NCI-H460 (cell line): Measurements from ENCODE around the gene TUBB3. TPM values are rescaled to one million over a fixed set of nuclear protein-coding genes. Genes with fewer than 3 reads are reported as not detected.

ENCODE experiments used
- DNase-seq: peaks from one replicate; pipeline ENCODE4 v3.0.0-alpha.2; 2016; ENCODE audit warnings: low read depth; ENCODE audit errors: extremely low read depth
- total RNA-seq: library from RNA; depleted of rRNA; stranded (reverse); fragments of >200 nt; shearing (Covaris generic); gene quantifications from 2 replicates; pipeline ENCODE4 v1.2.3, GENCODE V29; 2014

Gene TUBB3
- total RNA-seq, 1 experiment from 2014 or later, result 68.3 TPM

- DNase-seq, result no peak
These were observed 13.4 kb downstream of the TUBB3 start for GRCh38 chr16:89936508-89936907.

DNA sequence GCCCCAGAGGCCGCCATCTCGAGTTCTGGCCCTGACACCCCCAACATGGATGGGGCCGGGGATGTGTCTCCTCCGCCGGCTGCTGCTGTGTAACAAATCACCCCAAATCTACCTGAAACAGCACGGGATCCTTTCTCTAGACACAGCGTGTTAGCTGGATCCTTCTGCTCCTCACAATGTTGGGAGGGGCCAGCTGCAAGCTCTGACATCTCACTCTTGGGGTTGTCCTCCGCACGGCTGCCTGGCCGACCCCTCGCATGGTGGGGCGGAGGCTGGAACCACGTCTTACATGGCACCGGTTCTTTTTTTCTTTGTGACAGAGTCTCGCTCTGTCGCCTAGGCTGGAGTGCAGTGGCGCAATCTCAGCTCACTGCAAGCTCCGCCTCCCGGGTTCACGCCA lies 13.8 kb downstream of the TUBB3 start:
- DNase-seq, result no peak

- no peak for DNase-seq
These were observed 15.2 kb downstream of the TUBB3 start for GRCh38 chr16:89938175-89938885.

DNA sequence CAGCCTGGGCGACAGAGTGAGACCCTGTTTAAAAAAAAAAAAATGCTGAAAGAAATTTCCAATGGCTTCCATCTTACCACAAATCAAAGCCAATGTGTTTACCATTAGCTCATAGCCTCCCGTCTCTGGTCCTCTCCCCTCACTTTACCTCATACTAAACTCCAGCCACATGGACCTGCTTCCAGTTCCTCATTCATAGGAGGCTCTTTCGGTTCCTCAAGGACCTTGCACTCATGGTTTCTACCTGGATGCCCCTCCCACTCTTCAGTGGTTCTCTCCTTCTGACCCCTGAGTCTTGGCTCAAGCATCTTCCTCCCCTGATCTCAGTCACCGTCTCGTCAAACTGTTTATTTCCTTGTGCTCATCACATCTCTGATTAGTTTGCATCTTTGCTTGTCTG lies 21.6 kb downstream of the TUBB3 start:
- no peak for DNase-seq

GRCh38 chr16:89945654-89946053 lies 22.5 kb downstream of the TUBB3 start:
- DNase-seq, result no peak

GRCh38 chr16:89946515-89946914 lies 23.4 kb downstream of the TUBB3 start:
- no peak for DNase-seq

GRCh38 chr16:89949121-89949742 lies 26.1 kb downstream of the TUBB3 start:
- DNase-seq, result no peak

DNA sequence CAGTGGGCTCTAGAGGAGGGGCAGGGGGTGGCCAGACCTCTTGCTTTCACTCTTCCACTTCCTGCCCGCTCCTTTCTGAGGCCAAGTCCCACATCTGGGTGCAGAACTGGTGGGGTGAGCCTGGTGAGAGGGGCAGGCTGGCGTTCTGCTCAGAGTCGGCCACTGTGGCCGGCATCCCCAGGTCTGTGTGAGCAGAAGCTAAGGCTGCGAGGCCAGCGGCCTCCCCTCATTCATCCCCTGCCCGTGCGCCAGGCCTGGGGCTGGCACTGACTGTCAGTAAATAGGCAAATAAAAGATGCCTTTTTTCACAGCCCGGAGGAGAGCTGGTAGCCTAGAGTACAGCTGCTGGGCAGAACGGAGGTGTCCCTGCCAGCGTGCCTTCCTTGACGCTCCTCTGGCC lies 26.6 kb downstream of the TUBB3 start:
- DNase-seq, result no peak

DNA sequence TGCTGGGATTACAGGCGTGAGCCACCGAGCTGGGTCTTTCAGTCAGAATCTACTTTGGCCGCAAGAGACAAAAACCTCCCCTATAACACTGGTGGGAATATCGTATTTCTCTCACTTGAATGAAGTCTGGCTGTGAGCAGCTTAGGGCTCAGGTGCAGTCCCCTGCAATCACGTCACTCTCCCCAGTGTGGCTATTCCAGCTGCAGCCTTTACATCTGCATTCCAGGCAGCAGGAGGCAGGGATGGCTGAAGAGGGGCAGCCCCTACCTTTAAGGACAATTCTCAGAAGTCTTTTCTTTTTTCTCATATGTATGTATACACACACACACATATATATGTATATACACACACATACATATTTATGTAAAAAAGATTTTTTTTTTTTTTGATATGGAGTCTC lies 28.4 kb downstream of the TUBB3 start:
- no peak for DNase-seq

GRCh38 chr16:89952049-89952448 lies 28.9 kb downstream of the TUBB3 start:
- DNase-seq, result no peak

- DNase-seq, result no peak
These were observed 29.4 kb downstream of the TUBB3 start for GRCh38 chr16:89952551-89952950.

GRCh38 chr16:89953671-89954406 lies 30.7 kb downstream of the TUBB3 start:
- DNase-seq, result no peak

GRCh38 chr16:89954462-89954861 lies 31.3 kb downstream of the TUBB3 start:
- no peak for DNase-seq

DNA sequence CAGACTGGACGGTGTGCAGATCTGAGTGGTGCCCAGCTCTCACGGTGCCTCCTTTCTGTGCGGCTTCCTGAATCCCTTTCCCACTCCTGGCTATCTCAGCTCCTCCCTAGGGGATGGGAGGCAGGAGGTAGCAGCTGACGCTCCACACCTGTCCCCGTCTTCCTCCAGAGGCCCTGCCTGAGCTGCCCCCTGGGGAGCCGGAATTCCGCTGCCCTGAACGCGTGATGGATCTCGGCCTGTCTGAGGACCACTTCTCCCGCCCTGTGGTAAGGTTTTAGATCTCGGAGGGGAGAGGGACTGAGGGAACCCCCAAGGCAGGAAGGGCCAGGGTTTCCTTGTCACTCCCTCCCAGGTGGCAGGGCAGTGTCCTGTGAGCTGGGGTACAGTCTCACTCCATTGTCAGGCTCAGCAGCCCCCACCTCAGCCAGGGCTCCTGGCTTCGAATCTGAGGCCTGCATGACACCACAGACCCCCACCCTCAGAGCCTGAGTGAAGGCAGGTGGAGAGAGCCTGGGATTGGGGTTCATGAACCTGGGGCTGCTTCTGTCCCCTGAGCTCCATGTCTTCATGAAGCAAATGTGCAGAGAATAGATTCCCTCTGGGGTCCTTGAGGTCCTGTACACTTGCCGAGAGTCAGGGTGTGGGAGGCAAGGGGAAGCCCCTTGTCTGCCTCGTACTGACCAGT lies 32.0 kb downstream of the TUBB3 start:
- DNase-seq, result no peak

DNA sequence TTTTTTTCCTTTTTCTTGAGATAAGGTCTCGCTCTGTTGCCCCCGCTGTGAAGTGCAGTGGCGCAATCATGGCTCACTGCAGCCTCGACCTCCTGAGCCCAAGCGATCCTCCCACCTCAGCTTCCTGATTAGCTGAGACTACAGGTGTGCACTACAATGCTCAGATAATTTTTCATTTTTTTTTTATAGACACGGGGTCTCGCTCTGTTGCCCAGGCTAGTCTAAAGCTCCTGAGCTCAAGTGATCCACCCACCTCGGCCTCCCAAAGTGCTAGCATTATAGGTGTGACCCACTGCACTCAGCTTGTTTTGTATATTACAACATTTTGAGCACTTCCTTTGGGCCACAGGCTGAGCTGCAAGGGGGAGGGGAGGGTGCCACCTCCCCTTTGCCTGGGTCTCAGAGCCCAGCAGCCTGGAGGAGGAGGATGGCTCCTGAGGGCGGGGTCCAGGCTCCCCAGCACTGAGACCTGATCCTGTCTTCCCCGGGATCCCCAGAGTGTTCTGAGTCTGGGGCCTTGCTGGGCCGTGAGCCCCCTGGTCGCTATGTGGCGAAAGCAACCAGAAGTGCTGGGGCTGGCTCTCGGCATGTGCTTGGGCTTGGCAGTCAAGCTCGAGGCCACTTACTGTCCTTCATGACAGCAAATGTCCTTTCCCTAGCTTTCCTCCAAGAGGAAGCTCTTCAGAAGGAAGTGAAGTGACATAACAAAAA lies 33.5 kb downstream of the TUBB3 start:
- DNase-seq, result no peak

DNA sequence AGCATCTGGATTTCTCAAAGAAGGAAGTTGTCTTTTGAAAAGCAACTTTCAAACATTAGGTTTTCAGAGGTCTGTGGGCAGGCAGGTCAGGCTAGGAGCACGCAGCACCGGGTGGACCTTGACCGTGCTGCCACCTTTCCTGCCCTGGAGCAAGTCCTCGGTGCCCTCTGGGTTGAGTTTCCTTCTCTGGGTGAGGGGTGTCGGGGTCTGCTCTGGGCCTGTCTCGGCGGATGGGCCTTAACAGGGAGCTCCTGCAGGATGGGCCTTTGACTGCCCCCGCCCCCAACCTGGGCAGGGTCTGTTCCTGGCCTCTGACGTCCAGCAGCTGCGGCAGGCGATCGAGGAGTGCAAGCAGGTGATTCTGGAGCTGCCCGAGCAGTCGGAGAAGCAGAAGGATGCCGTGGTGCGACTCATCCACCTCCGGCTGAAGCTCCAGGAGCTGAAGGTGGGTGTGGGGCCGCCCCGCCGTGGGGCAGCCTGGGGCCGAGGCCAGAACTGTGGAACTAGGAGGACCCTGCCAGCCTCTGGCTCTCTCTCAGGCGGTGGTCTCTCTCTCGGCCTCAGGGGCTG lies 34.2 kb downstream of the TUBB3 start:
- no peak for DNase-seq

DNA sequence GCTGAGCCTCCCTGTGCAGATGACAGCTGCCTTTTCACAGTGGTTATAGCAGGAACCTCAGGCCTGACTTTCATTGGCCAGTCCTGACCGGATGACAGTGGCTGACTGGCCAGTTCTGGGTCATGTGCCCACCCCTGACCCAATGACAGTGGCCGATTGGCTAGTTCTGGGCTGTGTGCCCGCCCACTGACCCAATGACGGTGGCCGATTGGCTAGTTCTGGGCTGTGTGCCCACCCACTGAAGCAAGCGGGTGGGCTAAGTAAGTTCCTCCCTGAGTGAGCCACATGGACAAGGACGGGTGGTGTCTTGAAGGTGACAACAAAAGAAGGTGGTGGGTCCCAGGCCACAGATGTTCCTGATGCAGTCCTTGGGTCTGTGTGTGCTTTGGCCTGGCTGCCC lies 34.9 kb downstream of the TUBB3 start:
- DNase-seq, result peak; percentile 4

DNA sequence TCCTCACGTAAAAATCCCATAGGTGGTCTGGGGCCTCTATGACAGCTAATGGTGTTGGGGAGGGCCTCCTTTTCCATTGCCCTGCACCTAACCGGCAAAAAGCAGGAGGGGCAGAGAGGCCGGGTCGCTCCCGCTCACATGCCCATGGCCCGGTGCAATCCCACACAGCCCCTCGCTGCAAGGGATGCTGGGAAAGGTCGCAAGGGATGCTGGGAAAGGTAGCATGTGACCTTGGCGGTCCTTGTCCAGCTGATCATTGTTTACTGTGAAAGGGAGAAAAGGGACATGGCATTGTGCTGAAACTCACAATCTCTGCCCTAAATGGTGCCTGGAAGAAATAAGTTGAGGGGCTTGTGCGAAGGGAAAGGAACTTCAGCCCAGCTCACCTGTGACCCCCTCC lies 35.5 kb downstream of the TUBB3 start:
- no peak for DNase-seq

DNA sequence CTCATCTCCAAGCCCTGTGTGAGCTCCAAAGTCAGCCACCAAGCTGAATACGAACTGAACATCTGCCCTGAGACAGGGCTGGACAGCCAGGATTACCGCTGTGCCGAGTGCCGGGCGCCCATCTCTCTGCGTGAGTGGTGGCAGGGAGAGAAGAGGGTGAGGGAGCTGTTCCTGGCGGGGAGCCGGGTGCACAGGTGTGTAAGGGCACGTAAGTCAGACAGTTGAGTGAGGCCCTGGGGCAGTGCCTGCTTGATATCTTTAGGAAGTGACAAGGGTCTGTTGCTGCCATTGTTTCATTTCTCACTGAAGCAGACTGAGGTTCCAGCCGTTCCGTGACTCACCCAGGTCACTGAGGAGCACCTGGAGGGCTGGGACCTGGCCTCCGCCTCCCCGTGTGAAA lies 37.8 kb downstream of the TUBB3 start:
- no peak for DNase-seq

DNA sequence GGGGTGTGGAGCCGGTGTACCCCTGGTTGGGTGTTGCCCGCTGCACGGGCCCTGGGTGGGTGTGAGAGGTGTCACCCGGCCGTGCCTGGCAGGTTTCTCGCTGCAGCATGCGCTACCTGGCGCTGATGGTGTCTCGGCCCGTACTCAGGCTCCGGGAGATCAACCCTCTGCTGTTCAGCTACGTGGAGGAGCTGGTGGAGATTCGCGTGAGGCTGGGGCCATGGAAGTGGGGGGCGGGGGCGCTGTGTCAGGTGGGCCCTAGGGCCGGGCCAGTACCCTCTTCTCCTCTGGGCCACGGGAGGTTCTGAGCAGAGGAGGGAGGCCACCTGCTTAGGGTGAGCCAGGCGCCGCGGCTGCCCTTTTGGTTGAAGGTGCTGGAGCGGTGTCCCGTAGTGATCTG lies 38.8 kb downstream of the TUBB3 start:
- no peak for DNase-seq
